ENCODE measurements around the gene CLCN1. TPM values are rescaled to one million over a fixed set of nuclear protein-coding genes. Genes with fewer than 3 reads are reported as not detected.

CLCN1 gene
- total RNA-seq, 4 donors from 2014 or later: not detected

- intact Hi-C loops (cut with DNase I): loop anchor here (10.0 kb wide), 1 partner anchor 54 kb away; no protein-coding TSS in a partner anchor
- H3K9me3 ChIP-seq: no peaks in the 10 kb centered on the region
- peak overlapping the region in 3 of 4 donors; percentile 59 to 74 (median 71) for H3K4me3 ChIP-seq
- no peak for DNase-seq (ENCODE audit: extremely low spot score)
- H3K27me3 ChIP-seq: peaks cover 3 to 61% (median 17%) of the 10 kb centered on the region in 4 donors
- TF ChIP-seq POLR2A (IDR thresholded peaks at IDR 0.05; ENCODE audit: low read depth): no peak
- TF ChIP-seq, protein P1, sequence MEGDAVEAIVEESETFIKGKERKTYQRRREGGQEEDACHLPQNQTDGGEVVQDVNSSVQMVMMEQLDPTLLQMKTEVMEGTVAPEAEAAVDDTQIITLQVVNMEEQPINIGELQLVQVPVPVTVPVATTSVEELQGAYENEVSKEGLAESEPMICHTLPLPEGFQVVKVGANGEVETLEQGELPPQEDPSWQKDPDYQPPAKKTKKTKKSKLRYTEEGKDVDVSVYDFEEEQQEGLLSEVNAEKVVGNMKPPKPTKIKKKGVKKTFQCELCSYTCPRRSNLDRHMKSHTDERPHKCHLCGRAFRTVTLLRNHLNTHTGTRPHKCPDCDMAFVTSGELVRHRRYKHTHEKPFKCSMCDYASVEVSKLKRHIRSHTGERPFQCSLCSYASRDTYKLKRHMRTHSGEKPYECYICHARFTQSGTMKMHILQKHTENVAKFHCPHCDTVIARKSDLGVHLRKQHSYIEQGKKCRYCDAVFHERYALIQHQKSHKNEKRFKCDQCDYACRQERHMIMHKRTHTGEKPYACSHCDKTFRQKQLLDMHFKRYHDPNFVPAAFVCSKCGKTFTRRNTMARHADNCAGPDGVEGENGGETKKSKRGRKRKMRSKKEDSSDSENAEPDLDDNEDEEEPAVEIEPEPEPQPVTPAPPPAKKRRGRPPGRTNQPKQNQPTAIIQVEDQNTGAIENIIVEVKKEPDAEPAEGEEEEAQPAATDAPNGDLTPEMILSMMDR (IDR thresholded peaks at IDR 0.05): no peak
- TF ChIP-seq POLR2AphosphoS5 (IDR thresholded peaks at IDR 0.05): no peak
- TF ChIP-seq EP300 (IDR thresholded peaks at IDR 0.05): no peak
- 47% methylated on average over 18 of the region's 19 CpGs for WGBS
- no peak overlapping the region for H3K27ac ChIP-seq (replicated peaks in 1 of 4)
- H3K36me3 ChIP-seq: no peaks in the 10 kb centered on the region
- peaks cover 8 to 26% (median 19%) of the 10 kb centered on the region in 4 donors for H3K4me1 ChIP-seq
Measured at GRCh38 chr7:143360788-143361551, 45.1 kb downstream of the CLCN1 start.

DNA sequence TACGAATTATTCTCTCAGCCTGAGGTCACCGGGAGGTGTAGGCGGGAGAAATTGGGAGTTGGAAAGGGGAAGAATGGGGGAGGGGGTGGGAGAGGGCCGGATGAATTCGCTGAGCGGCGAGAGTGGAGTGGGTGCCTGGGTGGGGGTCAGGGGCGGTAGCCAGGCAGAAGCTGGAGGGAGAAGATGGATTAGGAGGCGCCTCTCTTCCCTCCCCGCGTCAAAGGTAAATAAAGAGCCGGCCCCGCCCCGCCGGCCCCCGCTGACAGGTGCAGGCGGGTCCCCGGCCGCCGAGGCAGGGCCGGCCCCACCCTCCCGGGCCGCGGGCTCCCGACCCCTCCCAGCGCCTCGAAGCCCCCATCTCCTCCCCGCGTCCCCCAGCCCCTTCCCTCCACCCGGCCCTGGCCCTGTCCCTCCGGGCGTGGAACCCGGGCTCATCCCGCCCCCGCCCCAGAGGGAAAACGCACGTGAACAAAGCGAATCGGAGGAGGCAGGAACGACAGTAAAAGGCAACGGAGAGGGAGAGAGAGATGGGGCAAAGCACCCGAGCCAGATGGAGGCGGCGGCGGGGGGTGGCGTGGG lies 45.7 kb downstream of the CLCN1 start:
- Histone ChIP-seq H3K27ac (replicated peaks in 1 of 4) (peak overlapping the region in 1 of 4 donors; percentile 40), H3K27me3 (peaks cover 3 to 63% (median 17%) of the 10 kb centered on the region in 4 donors), H3K9me3 (no peaks in the 10 kb centered on the region), H3K4me1 (peaks cover 8 to 26% (median 19%) of the 10 kb centered on the region in 4 donors), H3K4me3 (peak overlapping the region; percentile 59 to 74 (median 68)), H3K36me3 (no peaks in the 10 kb centered on the region)
- intact Hi-C loops (cut with DNase I): loop anchor here (10.0 kb wide), 1 partner anchor 53 kb away; no protein-coding TSS in a partner anchor
- 8% methylated on average over 25 of the region's 46 CpGs for WGBS
- TF ChIP-seq EP300 (IDR thresholded peaks at IDR 0.05) (no peak), POLR2A (IDR thresholded peaks at IDR 0.05; ENCODE audit: low read depth) (no peak), POLR2AphosphoS5 (IDR thresholded peaks at IDR 0.05) (no peak)
- TF ChIP-seq, protein P1 (IDR thresholded peaks at IDR 0.05): no peak
- DNase-seq (ENCODE audit: extremely low spot score): no peak

DNA sequence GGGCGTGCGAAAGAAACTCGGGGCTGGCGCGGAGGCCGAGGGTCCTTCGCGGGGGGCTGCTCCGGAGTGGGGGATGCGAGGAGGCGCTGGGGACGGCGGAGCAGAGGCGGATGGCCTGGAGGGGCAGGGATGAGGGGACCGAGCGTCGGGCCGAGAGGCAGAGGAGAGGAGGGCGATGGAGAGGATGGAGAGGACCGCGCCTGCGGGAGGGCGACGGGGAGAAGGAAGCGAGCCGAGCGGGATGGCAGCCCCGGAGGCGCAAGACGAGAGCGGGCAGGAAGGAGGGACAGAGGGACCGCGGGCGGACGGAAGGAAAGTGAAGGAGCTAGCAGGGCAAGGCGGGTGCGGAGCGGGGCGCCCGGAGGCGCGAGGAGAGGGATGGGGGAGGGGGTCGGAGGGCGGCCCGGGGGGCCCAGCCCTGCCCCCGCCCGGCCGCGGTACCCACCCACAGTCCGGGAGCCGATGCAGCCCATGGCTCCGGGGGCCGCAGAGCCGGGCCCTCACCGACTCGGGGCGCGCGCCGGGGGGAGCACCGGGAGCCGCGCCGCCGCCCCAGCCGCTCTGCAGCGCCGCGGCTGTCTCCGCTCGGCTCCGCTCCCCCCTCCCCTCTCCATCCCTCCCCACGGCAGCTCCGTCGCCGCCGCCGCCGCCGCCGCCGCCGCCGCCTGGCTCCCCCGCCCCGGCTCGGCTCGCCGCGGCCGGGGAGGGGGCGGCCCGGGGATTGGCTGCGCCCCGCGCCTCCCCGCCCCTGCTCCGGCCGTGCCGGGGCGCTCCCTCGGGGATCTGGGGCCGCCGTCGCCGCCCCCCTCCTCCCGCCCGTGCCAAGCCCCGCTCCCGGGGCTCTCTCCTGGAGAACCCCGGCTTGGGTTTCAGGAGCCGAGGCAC lies 46.5 kb downstream of the CLCN1 start, which contains the start of gene FAM131B:
TSS of gene FAM131B (minus strand) at position 583 of the 885 bp plus-strand sequence. CDS start at position 473, 110 bp downstream.
- peaks cover 3 to 63% (median 17%) of the 10 kb centered on the region in 4 donors for H3K27me3 ChIP-seq
- peak within 1 kb of the TSS; percentile 59 to 74 (median 68) for H3K4me3 ChIP-seq
- WGBS: under 1% methylated on average over 65 of the region's 112 CpGs
- TF ChIP-seq, protein P1 (IDR thresholded peaks at IDR 0.05): no peak
- no peak for TF ChIP-seq POLR2A (IDR thresholded peaks at IDR 0.05; ENCODE audit: low read depth)
- TF ChIP-seq POLR2AphosphoS5 (IDR thresholded peaks at IDR 0.05): no peak
- no peak for TF ChIP-seq EP300 (IDR thresholded peaks at IDR 0.05)
- intact Hi-C loops (cut with DNase I): loop anchor here (10.0 kb wide), 1 partner anchor 52 kb away; no protein-coding TSS in a partner anchor
- peak within 1 kb of the TSS in 1 of 4 donors; percentile 40 for H3K27ac ChIP-seq (replicated peaks in 1 of 4)
- no peak for DNase-seq (ENCODE audit: extremely low spot score)
- H3K9me3 ChIP-seq: no peaks in the 10 kb centered on the region
- no peaks in the 10 kb centered on the region for H3K36me3 ChIP-seq
- H3K4me1 ChIP-seq: peaks cover 8 to 26% (median 19%) of the 10 kb centered on the region in 4 donors

Data from esophagus muscularis mucosa (tissue), 4 donors.